Sigmoid colon (tissue), 4 donors: ENCODE measurements around the gene MRPL24.

Source experiments
- CTCF ChIP-seq, 4 experiments: fragments of 450-650 bp in 3 of 4; fragments of 200-600 bp in 1 of 4; IDR thresholded peaks; one replicate each; pipeline ENCODE4 v1.5.1; 2016 to 2019; ENCODE audit warnings: antibody characterized with exemption in 4 of 4, mild to moderate bottlenecking in 3 of 4, moderate library complexity in 2 of 4
- EP300 ChIP-seq, 4 donors: sonication (generic); formaldehyde crosslinking; IDR thresholded peaks; one replicate each; pipeline ENCODE4 v1.6.1; 2017; ENCODE audit warnings: antibody characterized with exemption in 4 of 4
- POLR2A ChIP-seq, 2 donors: fragments of 450-650 bp; IDR thresholded peaks; one replicate each; pipeline ENCODE4 v1.6.1; 2016; ENCODE audit warnings: antibody characterized with exemption in 2 of 2, mild to moderate bottlenecking in 2 of 2, moderate library complexity in 2 of 2
- POLR2AphosphoS5 ChIP-seq, 4 donors: sonication (generic); formaldehyde crosslinking; IDR thresholded peaks; one replicate each; pipeline ENCODE4 v1.6.1; 2017; ENCODE audit warnings: antibody characterized with exemption in 4 of 4

GRCh38 chr1:156748670-156749418 lies 8.0 kb upstream of the MRPL24 start:
- no peak for TF ChIP-seq CTCF (IDR thresholded peaks at IDR 0.05)
- no peak for TF ChIP-seq POLR2A (IDR thresholded peaks at IDR 0.05)
- TF ChIP-seq EP300 (IDR thresholded peaks at IDR 0.05) = no peak
- peak; percentile 33 to 49 (median 38) for TF ChIP-seq POLR2AphosphoS5 (IDR thresholded peaks at IDR 0.05)
